Measurements from ENCODE around the gene RBM24. TPM values are rescaled to one million over a fixed set of nuclear protein-coding genes. Genes with fewer than 3 reads are reported as not detected.

The RBM24 gene
- total and polyA plus RNA-seq, 2 of the 4 experiments (the other 2 are of a cell fraction), result 4.1 to 6.6 TPM

DNA sequence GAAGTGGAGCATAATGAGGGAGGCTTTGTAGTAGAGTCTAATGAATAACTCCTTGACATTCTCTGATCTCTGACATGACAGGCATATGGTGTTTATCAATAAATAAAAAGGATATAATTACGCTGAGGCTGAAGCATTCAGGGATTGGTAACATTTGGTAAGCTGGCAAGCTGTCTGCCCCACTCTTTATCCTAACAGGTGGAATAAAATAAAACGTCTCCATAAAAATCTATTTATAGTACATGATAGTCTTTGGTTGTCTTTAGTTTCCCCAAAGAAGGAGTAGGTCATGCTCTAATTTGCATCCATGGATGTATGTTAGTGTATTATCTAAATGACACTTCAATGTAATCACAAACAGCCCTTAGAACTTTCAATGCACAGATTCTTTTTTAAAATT lies 30.9 kb upstream of the RBM24 start:
- TF ChIP-seq NFE2L2 (IDR thresholded peaks at IDR 0.05; ENCODE audit: low read depth, low read length), result no peak
- no peak for TF ChIP-seq MXI1 (IDR thresholded peaks at IDR 0.05; ENCODE audit: borderline replicate concordance, low read depth, low read length)
- TF ChIP-seq MAZ (IDR thresholded peaks at IDR 0.05; ENCODE audit: borderline replicate concordance, low read depth, low read length), result no peak
- TF ChIP-seq, protein P1, sequence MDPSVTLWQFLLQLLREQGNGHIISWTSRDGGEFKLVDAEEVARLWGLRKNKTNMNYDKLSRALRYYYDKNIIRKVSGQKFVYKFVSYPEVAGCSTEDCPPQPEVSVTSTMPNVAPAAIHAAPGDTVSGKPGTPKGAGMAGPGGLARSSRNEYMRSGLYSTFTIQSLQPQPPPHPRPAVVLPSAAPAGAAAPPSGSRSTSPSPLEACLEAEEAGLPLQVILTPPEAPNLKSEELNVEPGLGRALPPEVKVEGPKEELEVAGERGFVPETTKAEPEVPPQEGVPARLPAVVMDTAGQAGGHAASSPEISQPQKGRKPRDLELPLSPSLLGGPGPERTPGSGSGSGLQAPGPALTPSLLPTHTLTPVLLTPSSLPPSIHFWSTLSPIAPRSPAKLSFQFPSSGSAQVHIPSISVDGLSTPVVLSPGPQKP (IDR thresholded peaks at IDR 0.05; ENCODE audit: borderline replicate concordance, low read depth, low read length), result no peak
- TF ChIP-seq RCOR1 (IDR thresholded peaks at IDR 0.05; ENCODE audit: insufficient replicate concordance, low read length), result no peak
- Histone ChIP-seq H2AK5ac (ENCODE audit: low read depth, low read length) (no peak overlapping the region), H3K18ac (ENCODE audit: low read depth, low read length) (no peak overlapping the region), H4K8ac (ENCODE audit: low read depth in 2 of 2, low read length in 2 of 2) (no peak overlapping the region), H3K4me1 (ENCODE audit: control insufficient read depth, insufficient read depth, low read length) (no peaks in the 10 kb centered on the region), H3K9ac (ENCODE audit: low read depth, low read length) (no peak overlapping the region), H4K91ac (ENCODE audit: insufficient read depth, low read depth, low read length) (no peak overlapping the region), H3K56ac (ENCODE audit: extremely low read depth, insufficient read depth, low read length) (no peak overlapping the region), H2BK15ac (ENCODE audit: low read depth, low read length) (no peak overlapping the region), H3K14ac (replicated peaks; ENCODE audit: low read depth, low read length) (no peak overlapping the region), H2AK9ac (replicated peaks; ENCODE audit: low read depth, low read length, poor library complexity) (no peak overlapping the region), H3K79me1 (ENCODE audit: low read depth in 1 of 2, low read length in 2 of 2) (no peaks in the 10 kb centered on the region), H3K4me2 (ENCODE audit: low read depth, low read length) (no peak overlapping the region), H3K4me3 (ENCODE audit: insufficient read depth, low read depth, low read length) (no peak overlapping the region), H2AFZ (replicated peaks; ENCODE audit: low read length, poor library complexity) (no peak overlapping the region), H2BK5ac (ENCODE audit: low read depth, low read length, poor library complexity, severe bottlenecking) (no peak overlapping the region), H3K27ac (ENCODE audit: insufficient read depth, low read length) (no peak overlapping the region), H3K23ac (ENCODE audit: low read depth, low read length) (no peak overlapping the region), H3K27me3 (ENCODE audit: control insufficient read depth, insufficient read depth, low read length) (no peaks in the 10 kb centered on the region), H4K20me1 (ENCODE audit: insufficient read depth, low read length) (no peaks in the 10 kb centered on the region), H3K4ac (ENCODE audit: low read depth, low read length) (no peak overlapping the region), H2BK120ac (ENCODE audit: low read depth, low read length) (no peak overlapping the region), H3K36me3 (ENCODE audit: control insufficient read depth, insufficient read depth, low read length) (no peaks in the 10 kb centered on the region), H4K5ac (ENCODE audit: low read depth, low read length) (no peak overlapping the region), H3K9me3 (ENCODE audit: control insufficient read depth, insufficient read depth, low read length) (no peaks in the 10 kb centered on the region), H3K9me1 (ENCODE audit: insufficient read depth, low read length) (no peaks in the 10 kb centered on the region), H2BK20ac (ENCODE audit: low read depth, low read length) (no peak overlapping the region)
- no CpG with 5 or more reads among the region's 2 CpGs for WGBS, 2 experiments (ENCODE audit: extremely low coverage in 2 of 2, insufficient read length in 1 of 2)
- in situ Hi-C loops (cut with MboI; ENCODE audit: low sequenced_read_pairs), result no loop called here
- DNase-seq, result no peak
- no peak for ATAC-seq (ENCODE audit: low read depth)
- dilution Hi-C loops (cut with HindIII; ENCODE audit: low sequenced_read_pairs, unreplicated experiment), result no loop called here
- intact Hi-C loops (cut with micrococcal nuclease), result loop anchor here (5.0 kb wide), 1 partner anchor 83 kb away; no protein-coding TSS in a partner anchor
- ChIA-PET POLR2A (ENCODE audit: unreplicated experiment) (no interaction called here), CTCF (no interaction called here)
- no TSS peak for BruUV-seq (replicated peaks)
